H9 (cell line): ENCODE data around the gene TMEM204. TPM values are rescaled to one million over a fixed set of nuclear protein-coding genes. Genes with fewer than 3 reads are reported as not detected.

ENCODE experiments used
- DNase-seq: peaks from one replicate; pipeline ENCODE4 v3.0.0-alpha.2; 2017
- H2AFZ ChIP-seq: one replicate; pipeline ENCODE4 v1.6.1; 2013; ENCODE audit warnings: mild to moderate bottlenecking, low read length, control low read depth, moderate library complexity
- H2AK5ac ChIP-seq: 2 replicates; pipeline ENCODE4 v1.6.1; 2013; ENCODE audit warnings: low read length, control low read depth, mixed read lengths; ENCODE audit not compliant: insufficient read length
- H2BK120ac ChIP-seq: one replicate; pipeline ENCODE4 v1.6.1; 2013; ENCODE audit warnings: low read depth, mild to moderate bottlenecking, low read length, control low read depth, inconsistent platforms; ENCODE audit not compliant: poor library complexity, severe bottlenecking
- H2BK12ac ChIP-seq: 2 replicates; pipeline ENCODE4 v1.6.1; 2013; ENCODE audit warnings: low read length, control low read depth, mixed read lengths, low read depth; ENCODE audit not compliant: insufficient read length
- H2BK15ac ChIP-seq: 2 replicates; pipeline ENCODE4 v1.6.1; 2013; ENCODE audit warnings: low read depth, low read length, control low read depth
- H2BK20ac ChIP-seq: one replicate; pipeline ENCODE4 v1.6.1; 2013; ENCODE audit warnings: low read depth, mild to moderate bottlenecking, low read length, control low read depth, inconsistent platforms; ENCODE audit not compliant: poor library complexity, severe bottlenecking
- H2BK5ac ChIP-seq: 2 replicates; pipeline ENCODE4 v1.6.1; 2013; ENCODE audit warnings: low read length, control low read depth, mixed read lengths; ENCODE audit not compliant: insufficient read length
- H3K14ac ChIP-seq: 2 replicates; pipeline ENCODE4 v1.6.1; 2013; ENCODE audit warnings: low read length, control low read depth; ENCODE audit not compliant: insufficient read depth
- H3K18ac ChIP-seq: 2 replicates; pipeline ENCODE4 v1.6.1; 2013; ENCODE audit warnings: low read depth, mild to moderate bottlenecking, mixed read lengths, low read length, control low read depth; ENCODE audit not compliant: insufficient read length
- H3K23ac ChIP-seq: 2 replicates; pipeline ENCODE4 v1.6.1; 2013; ENCODE audit warnings: low read length, control low read depth, mixed read lengths, low read depth; ENCODE audit not compliant: insufficient read length
- H3K23me2 ChIP-seq: 2 replicates; pipeline ENCODE4 v1.6.1; 2013; ENCODE audit warnings: low read depth, mild to moderate bottlenecking, mixed read lengths, low read length, control low read depth; ENCODE audit not compliant: insufficient read length, poor library complexity, severe bottlenecking
- H3K27ac ChIP-seq: 2 replicates; pipeline ENCODE4 v1.5.1; 2013; ENCODE audit warnings: low read length, control low read depth, mixed read lengths, low read depth; ENCODE audit not compliant: insufficient read length
- H3K27me3 ChIP-seq: 2 replicates; pipeline ENCODE4 v1.6.1; 2013; ENCODE audit warnings: low read length, control low read depth, inconsistent platforms; ENCODE audit not compliant: insufficient read depth
- H3K4ac ChIP-seq: 2 replicates; pipeline ENCODE4 v1.6.1; 2013; ENCODE audit warnings: low read depth, mild to moderate bottlenecking, control low read depth, inconsistent platforms, low read length, moderate library complexity
- H3K4me1 ChIP-seq: 2 replicates; pipeline ENCODE4 v1.6.1; 2013; ENCODE audit warnings: low read length, control low read depth, inconsistent platforms; ENCODE audit not compliant: insufficient read depth
- H3K4me2 ChIP-seq: 2 replicates; pipeline ENCODE4 v1.6.1; 2013; ENCODE audit warnings: low read length, control low read depth, mixed read lengths; ENCODE audit not compliant: insufficient read length, insufficient read depth
- H3K56ac ChIP-seq: 2 replicates; pipeline ENCODE4 v1.6.1; 2013; ENCODE audit warnings: low read depth, mild to moderate bottlenecking, mixed read lengths, low read length, control low read depth; ENCODE audit not compliant: insufficient read length
- H3K79me1 ChIP-seq: 2 replicates; pipeline ENCODE4 v1.6.1; 2013; ENCODE audit warnings: low read depth, mild to moderate bottlenecking, moderate library complexity, low read length, control low read depth, inconsistent platforms; ENCODE audit not compliant: insufficient read depth, poor library complexity, severe bottlenecking
- H3K79me2 ChIP-seq: 2 replicates; pipeline ENCODE4 v1.6.1; 2013; ENCODE audit warnings: low read length, control low read depth, inconsistent platforms; ENCODE audit not compliant: insufficient read depth
- H3K9ac ChIP-seq: 2 replicates; pipeline ENCODE4 v1.6.1; 2013; ENCODE audit warnings: low read length, control low read depth, mixed read lengths; ENCODE audit not compliant: insufficient read length; ENCODE audit errors: extremely low read depth
- H3K9me3 ChIP-seq: one replicate; pipeline ENCODE4 v1.6.1; 2013; ENCODE audit warnings: low read depth, low read length, inconsistent platforms; ENCODE audit not compliant: control insufficient read depth
- H3T11ph ChIP-seq: one replicate; pipeline ENCODE4 v1.6.1; 2013; ENCODE audit warnings: mild to moderate bottlenecking, low read length, control low read depth, inconsistent platforms
- H4K20me1 ChIP-seq: one replicate; pipeline ENCODE4 v1.6.1; 2013; ENCODE audit not compliant: control insufficient read depth, insufficient read length, insufficient read depth
- H4K5ac ChIP-seq: 2 replicates; pipeline ENCODE4 v1.6.1; 2013; ENCODE audit warnings: low read depth, mild to moderate bottlenecking, mixed read lengths, low read length, control low read depth; ENCODE audit not compliant: insufficient read length
- H4K8ac ChIP-seq: replicated peaks from 2 replicates; pipeline ENCODE4 v1.6.1; 2013; ENCODE audit warnings: low read length, control low read depth, mixed read lengths, low read depth; ENCODE audit not compliant: insufficient read length
- H4K91ac ChIP-seq: 2 replicates; pipeline ENCODE4 v1.6.1; 2013; ENCODE audit warnings: low read depth, mild to moderate bottlenecking, moderate library complexity, mixed read lengths, low read length, control low read depth; ENCODE audit not compliant: insufficient read length
- H3K27ac Mint-ChIP-seq, 3 experiments: 2 replicates in 2 of 3; 3 replicates in 1 of 3; pipeline ENCODE4 v1.8.0; 2020 to 2021; ENCODE audit warnings: mixed read lengths in 3 of 3, mild to moderate bottlenecking in 1 of 3, moderate library complexity in 1 of 3
- H3K27me3 Mint-ChIP-seq: 2 replicates; pipeline ENCODE4 v1.8.0; 2021; ENCODE audit warnings: low read depth, mild to moderate bottlenecking, moderate library complexity, mixed read lengths
- H3K36me3 Mint-ChIP-seq, 3 experiments: 2 replicates in 2 of 3; 3 replicates in 1 of 3; pipeline ENCODE4 v1.8.0; 2020 to 2021; ENCODE audit warnings: low read depth in 3 of 3, mixed read lengths in 3 of 3; ENCODE audit not compliant: insufficient read depth in 1 of 3
- H3K4me1 Mint-ChIP-seq, 2 experiments: 2 replicates each; pipeline ENCODE4 v1.8.0; 2020; ENCODE audit warnings: mixed read lengths in 2 of 2
- H3K4me3 Mint-ChIP-seq, 2 experiments: 2 replicates in 1 of 2; 3 replicates in 1 of 2; pipeline ENCODE4 v1.8.0; 2020 to 2021; ENCODE audit warnings: mild to moderate bottlenecking in 2 of 2, mixed read lengths in 2 of 2, moderate library complexity in 1 of 2
- H3K9me3 Mint-ChIP-seq, 2 experiments: 2 replicates in 1 of 2; 3 replicates in 1 of 2; pipeline ENCODE4 v1.8.0; 2020; ENCODE audit warnings: mild to moderate bottlenecking in 2 of 2, mixed read lengths in 2 of 2, moderate library complexity in 1 of 2
- WGBS: extraction: QIAGEN DNeasy Blood & Tissue Kit; methylation state at CpG from one replicate; pipeline ENCODE4 v1.1.7; 2013; ENCODE audit warnings: missing lambda C conversion rate, low lambda C conversion rate, mixed read lengths; ENCODE audit not compliant: insufficient read length; ENCODE audit errors: extremely low coverage; 5-methylcytosine and 5-hydroxymethylcytosine counted together
- total RNA-seq: library from RNA; stranded (reverse); gene quantifications from 2 replicates; pipeline ENCODE4 v1.2.1, GENCODE V29; 2021
- TF ChIP-seq, protein P1 (sequence below): fragments of 200-600 bp; sonication (generic); conservative IDR thresholded peaks from 3 replicates; pipeline ENCODE4 v1.8.0; 2021; ENCODE audit warnings: antibody characterized with exemption, mild to moderate bottlenecking

TMEM204 gene
- total RNA-seq, 1 experiment from 2014 or later, result not detected

- H3K56ac ChIP-seq, result no peak overlapping the region
- no peak overlapping the region for H2BK12ac ChIP-seq
- no peak overlapping the region for H3K4ac ChIP-seq
- H3K4me2 ChIP-seq, result no peak overlapping the region
- Mint-ChIP-seq H3K27ac (no peak overlapping the region), H3K9me3 (no peaks in the 10 kb centered on the region), H3K36me3 (no peaks in the 10 kb centered on the region; a peak in 1 of 7 replicates), H3K27me3 (no peaks in the 10 kb centered on the region), H3K4me3 (no peak overlapping the region), H3K4me1 (no peaks in the 10 kb centered on the region)
- H2BK15ac ChIP-seq, result no peak overlapping the region
- no peak overlapping the region for H2BK20ac ChIP-seq
- no peak overlapping the region for H4K8ac ChIP-seq
- no peak overlapping the region for H3T11ph ChIP-seq
- H3K27me3 ChIP-seq, result no peaks in the 10 kb centered on the region; the same call in 1 of the 2 replicates
- H3K18ac ChIP-seq, result no peak overlapping the region
- WGBS, result no CpG with 5 or more reads among the region's 26 CpGs
- H3K79me2 ChIP-seq, result no peaks in the 10 kb centered on the region
- no peak overlapping the region for H2BK120ac ChIP-seq
- no peaks in the 10 kb centered on the region for H4K20me1 ChIP-seq
- H2AFZ ChIP-seq, result no peak overlapping the region
- no peaks in the 10 kb centered on the region for H3K79me1 ChIP-seq
- H4K91ac ChIP-seq, result no peak overlapping the region
- TF ChIP-seq, protein P1, sequence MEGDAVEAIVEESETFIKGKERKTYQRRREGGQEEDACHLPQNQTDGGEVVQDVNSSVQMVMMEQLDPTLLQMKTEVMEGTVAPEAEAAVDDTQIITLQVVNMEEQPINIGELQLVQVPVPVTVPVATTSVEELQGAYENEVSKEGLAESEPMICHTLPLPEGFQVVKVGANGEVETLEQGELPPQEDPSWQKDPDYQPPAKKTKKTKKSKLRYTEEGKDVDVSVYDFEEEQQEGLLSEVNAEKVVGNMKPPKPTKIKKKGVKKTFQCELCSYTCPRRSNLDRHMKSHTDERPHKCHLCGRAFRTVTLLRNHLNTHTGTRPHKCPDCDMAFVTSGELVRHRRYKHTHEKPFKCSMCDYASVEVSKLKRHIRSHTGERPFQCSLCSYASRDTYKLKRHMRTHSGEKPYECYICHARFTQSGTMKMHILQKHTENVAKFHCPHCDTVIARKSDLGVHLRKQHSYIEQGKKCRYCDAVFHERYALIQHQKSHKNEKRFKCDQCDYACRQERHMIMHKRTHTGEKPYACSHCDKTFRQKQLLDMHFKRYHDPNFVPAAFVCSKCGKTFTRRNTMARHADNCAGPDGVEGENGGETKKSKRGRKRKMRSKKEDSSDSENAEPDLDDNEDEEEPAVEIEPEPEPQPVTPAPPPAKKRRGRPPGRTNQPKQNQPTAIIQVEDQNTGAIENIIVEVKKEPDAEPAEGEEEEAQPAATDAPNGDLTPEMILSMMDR, result no peak
- DNase-seq, result no peak
- H2BK5ac ChIP-seq, result no peak overlapping the region
- H3K4me1 ChIP-seq, result no peaks in the 10 kb centered on the region
- no peak overlapping the region for H3K27ac ChIP-seq
- no peak overlapping the region for H2AK5ac ChIP-seq
- no peak overlapping the region for H3K23ac ChIP-seq
- H3K14ac ChIP-seq, result no peak overlapping the region; the same call in 1 of the 2 replicates
- no peak overlapping the region for H3K9ac ChIP-seq
- H4K5ac ChIP-seq, result no peak overlapping the region
- no peaks in the 10 kb centered on the region for H3K9me3 ChIP-seq
- H3K23me2 ChIP-seq, result no peaks in the 10 kb centered on the region
Measured at GRCh38 chr16:1537763-1538289, 4.4 kb downstream of the TMEM204 start.
